ENCODE data around the gene CTNNA3. TPM values are rescaled to one million over a fixed set of nuclear protein-coding genes. Genes with fewer than 3 reads are reported as not detected.

The CTNNA3 gene
- total RNA-seq, 1 donor from 2014 or later, result under 0.01 TPM

DNA sequence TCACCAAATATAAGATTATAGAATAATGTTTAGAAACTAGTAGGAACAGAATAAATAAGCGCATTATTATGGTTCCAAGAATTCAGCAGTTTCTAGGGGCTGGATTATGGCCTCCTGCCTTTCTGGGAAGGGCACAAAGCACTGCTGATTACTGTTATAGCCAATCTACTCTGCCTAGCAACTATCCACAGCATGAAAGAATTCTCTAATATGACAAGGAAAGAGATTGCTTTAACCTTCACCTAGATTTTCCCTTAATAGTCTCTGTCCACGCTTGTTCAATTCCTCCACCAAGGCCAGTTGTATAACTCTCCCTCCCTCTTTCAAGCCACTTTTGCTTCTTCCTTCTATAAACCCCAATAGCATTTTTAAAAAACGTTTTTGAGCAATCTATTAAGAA lies 1803.7 kb downstream of the CTNNA3 start:
- no peak overlapping the region for H3K4me3 ChIP-seq
- H3K36me3 ChIP-seq, result no peaks in the 10 kb centered on the region
- no peaks in the 10 kb centered on the region for H3K9me3 ChIP-seq
- TF ChIP-seq, protein P1, sequence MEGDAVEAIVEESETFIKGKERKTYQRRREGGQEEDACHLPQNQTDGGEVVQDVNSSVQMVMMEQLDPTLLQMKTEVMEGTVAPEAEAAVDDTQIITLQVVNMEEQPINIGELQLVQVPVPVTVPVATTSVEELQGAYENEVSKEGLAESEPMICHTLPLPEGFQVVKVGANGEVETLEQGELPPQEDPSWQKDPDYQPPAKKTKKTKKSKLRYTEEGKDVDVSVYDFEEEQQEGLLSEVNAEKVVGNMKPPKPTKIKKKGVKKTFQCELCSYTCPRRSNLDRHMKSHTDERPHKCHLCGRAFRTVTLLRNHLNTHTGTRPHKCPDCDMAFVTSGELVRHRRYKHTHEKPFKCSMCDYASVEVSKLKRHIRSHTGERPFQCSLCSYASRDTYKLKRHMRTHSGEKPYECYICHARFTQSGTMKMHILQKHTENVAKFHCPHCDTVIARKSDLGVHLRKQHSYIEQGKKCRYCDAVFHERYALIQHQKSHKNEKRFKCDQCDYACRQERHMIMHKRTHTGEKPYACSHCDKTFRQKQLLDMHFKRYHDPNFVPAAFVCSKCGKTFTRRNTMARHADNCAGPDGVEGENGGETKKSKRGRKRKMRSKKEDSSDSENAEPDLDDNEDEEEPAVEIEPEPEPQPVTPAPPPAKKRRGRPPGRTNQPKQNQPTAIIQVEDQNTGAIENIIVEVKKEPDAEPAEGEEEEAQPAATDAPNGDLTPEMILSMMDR (IDR thresholded peaks at IDR 0.05), result no peak
- intact Hi-C loops (cut with DNase I), result no loop called here
- DNase-seq (ENCODE audit: low spot score in 2 of 2), result no peak
- H3K27me3 ChIP-seq, result no peaks in the 10 kb centered on the region
- H3K27ac ChIP-seq, result no peak overlapping the region
- no peaks in the 10 kb centered on the region for H3K4me1 ChIP-seq

DNA sequence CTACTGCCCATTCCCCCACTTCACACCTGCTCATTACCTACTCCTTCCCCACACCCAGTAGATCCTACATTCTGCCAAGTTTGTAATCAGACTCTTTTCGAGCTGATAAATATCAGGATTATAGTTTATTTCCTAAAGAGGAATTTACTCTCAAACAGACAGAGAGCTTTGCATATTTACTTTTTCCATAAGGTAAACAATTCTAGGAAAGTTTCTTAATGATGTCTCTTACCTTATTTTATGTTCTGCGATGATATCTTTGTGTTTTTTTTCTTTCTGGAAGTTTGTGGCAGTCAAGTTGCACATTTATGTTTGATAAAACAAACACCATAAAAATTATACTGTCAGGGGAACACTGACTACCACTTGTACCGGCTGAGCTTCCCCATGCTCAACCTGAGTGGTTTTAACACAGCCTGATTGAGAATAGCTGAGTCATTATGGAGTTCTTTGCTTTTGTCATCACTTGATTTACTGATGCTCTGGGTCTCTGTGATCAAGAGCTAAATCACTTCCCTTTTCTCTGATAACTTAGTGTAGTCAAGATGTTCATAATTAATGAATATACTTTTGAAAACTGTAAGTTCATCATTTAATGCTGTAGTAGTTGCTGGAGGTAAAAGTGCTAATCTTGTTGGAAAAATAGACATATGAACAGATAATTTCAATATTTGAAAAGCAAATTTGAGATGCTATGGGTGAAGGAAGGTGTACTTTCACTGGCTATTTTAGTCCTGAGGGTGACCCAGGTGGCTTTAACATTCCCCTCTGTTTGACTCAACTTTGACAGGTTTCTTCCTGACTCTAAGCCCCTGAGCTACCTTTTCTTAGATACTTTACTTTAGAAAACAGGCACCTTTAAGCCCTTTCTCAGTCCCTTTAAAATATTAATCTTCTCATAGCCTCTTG lies 1804.7 kb downstream of the CTNNA3 start:
- TF ChIP-seq, protein P1 (IDR thresholded peaks at IDR 0.05), result no peak
- intact Hi-C loops (cut with DNase I), result no loop called here

DNA sequence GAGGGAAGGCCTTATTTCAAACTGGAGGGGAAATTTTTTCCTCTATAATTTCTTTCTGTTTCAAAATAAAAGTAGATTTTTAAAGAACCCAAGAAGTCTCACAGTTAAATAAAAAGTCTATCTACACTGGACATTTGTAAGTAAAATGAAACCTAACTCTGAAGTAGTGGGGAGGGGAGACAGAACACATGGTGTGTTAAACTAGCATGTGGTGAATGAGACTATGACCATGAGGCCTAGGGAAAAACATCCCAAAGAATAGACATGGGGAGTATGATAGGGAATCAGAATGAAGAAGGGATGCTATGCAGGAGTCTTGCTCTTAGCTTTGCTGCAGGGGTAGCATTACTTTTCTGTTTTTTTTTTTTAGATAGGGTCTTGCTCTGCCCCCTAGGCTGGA lies 1831.5 kb downstream of the CTNNA3 start:
- Histone ChIP-seq H3K27me3 (no peaks in the 10 kb centered on the region), H3K9me3 (no peaks in the 10 kb centered on the region), H3K4me1 (no peaks in the 10 kb centered on the region), H3K36me3 (no peaks in the 10 kb centered on the region), H3K4me3 (no peak overlapping the region), H3K27ac (no peak overlapping the region)
- intact Hi-C loops (cut with DNase I), result no loop called here
- TF ChIP-seq, protein P1 (IDR thresholded peaks at IDR 0.05), result no peak
- no peak for DNase-seq (ENCODE audit: low spot score in 2 of 2)

More for the DNA sequence above, 1804.7 kb downstream of the CTNNA3 start:
- H3K27ac ChIP-seq, result no peak overlapping the region
- H3K27me3 ChIP-seq, result no peaks in the 10 kb centered on the region
- no peak overlapping the region for H3K4me3 ChIP-seq
- no peaks in the 10 kb centered on the region for H3K36me3 ChIP-seq
- H3K9me3 ChIP-seq, result peaks cover 0 to 6% of the 10 kb centered on the region in 2 donors
- DNase-seq (ENCODE audit: low spot score in 2 of 2), result no peak
- H3K4me1 ChIP-seq, result no peaks in the 10 kb centered on the region

DNA sequence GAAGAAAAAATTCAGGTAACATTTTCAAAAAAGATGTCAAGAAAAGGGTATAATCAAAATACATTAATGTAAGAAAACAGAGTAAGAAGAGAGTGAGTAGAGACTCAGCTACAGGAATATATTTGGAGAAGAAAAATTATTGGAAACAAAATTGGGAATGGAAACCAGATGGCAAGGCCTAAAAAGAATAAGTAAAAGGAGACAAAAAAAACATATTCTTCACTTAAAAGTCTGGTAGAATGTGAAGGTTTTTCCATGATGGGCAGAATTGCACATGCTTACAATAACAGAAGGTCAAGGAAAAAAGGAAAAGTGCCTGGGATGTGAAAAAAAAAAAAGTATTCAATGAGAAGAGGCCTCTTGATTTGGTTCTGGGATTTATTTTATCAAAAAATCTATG lies 1832.0 kb downstream of the CTNNA3 start:
- intact Hi-C loops (cut with DNase I), result no loop called here
- Histone ChIP-seq H3K4me3 (no peak overlapping the region), H3K36me3 (no peaks in the 10 kb centered on the region), H3K9me3 (no peaks in the 10 kb centered on the region), H3K27ac (no peak overlapping the region), H3K27me3 (no peaks in the 10 kb centered on the region), H3K4me1 (no peaks in the 10 kb centered on the region)
- TF ChIP-seq, protein P1 (IDR thresholded peaks at IDR 0.05), result no peak
- DNase-seq (ENCODE audit: low spot score in 2 of 2), result no peak

Other genes starting within 250 kb of the CTNNA3 start
- 3.2 TPM for gene DNAJC12, start 142.0 kb upstream of the CTNNA3 start, total RNA-seq
- 7.6 TPM for gene SIRT1, start 188.5 kb upstream of the CTNNA3 start, total RNA-seq

Measured in ascending aorta (tissue), 2 donors.